ENCODE results near the gene PTPRS.

DNA sequence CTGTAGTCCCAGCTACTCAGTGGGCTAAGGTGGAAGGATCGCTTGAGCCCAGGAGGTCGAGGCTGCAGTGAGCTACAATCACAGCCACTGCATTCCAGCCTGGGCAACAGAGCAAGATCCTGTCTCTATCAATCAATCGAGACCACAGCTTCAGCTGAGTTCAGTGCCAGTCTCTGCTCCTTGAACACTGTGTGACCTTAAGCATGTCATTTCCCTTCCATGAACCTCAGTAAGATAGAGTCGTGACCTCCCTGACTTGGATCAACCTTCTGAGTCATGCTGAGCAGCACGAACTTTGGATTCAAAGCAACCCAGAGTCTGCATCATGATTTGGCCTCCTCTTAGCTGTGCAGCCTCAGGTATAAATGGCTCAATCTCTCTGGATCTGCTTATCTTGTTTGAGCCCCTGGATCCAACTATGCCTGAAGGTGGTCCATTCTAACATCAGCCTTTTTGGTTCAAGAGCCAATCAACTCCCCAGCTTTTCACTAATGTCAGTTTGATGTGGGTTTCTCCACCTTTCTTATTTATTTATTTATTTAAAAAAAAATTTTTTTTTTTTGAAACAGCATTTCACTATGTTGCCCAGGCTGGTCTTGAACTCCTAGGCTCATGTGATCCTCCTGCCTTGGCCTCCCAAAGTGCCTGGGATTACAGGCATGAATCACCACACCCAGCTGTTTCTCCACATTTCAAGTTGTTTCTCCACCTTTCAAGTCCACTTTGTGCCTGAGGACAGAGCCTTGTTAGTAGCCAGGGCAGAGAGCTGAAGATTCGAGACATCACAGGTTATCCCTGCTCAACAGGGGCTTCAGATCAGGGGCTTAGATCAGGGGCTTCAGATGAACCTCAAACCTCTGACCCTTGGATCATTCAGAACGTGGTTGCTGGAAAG is 26.4 kb downstream of the PTPRS start:
- TF ChIP-seq, protein P1, sequence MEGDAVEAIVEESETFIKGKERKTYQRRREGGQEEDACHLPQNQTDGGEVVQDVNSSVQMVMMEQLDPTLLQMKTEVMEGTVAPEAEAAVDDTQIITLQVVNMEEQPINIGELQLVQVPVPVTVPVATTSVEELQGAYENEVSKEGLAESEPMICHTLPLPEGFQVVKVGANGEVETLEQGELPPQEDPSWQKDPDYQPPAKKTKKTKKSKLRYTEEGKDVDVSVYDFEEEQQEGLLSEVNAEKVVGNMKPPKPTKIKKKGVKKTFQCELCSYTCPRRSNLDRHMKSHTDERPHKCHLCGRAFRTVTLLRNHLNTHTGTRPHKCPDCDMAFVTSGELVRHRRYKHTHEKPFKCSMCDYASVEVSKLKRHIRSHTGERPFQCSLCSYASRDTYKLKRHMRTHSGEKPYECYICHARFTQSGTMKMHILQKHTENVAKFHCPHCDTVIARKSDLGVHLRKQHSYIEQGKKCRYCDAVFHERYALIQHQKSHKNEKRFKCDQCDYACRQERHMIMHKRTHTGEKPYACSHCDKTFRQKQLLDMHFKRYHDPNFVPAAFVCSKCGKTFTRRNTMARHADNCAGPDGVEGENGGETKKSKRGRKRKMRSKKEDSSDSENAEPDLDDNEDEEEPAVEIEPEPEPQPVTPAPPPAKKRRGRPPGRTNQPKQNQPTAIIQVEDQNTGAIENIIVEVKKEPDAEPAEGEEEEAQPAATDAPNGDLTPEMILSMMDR (IDR thresholded peaks at IDR 0.05): no peak
- TF ChIP-seq ZFX (IDR thresholded peaks at IDR 0.05; ENCODE audit: borderline replicate concordance): no peak

All from 22Rv1 (cell line).